ACC112 (cell line): ENCODE results near the gene TDO2.
A peak's percentile ranks its signal among the peaks of the same experiment; 100 is the strongest.

ENCODE experiments used
- H2AFZ ChIP-seq: fragments of 200-600 bp; sonication (generic); one replicate; pipeline ENCODE4 v1.6.0; 2017; ENCODE audit warnings: antibody characterized with exemption, low read length; ENCODE audit not compliant: unreplicated experiment
- H3K27ac ChIP-seq: fragments of 200-600 bp; sonication (generic); 2 replicates; pipeline ENCODE4 v1.5.1; 2014; ENCODE audit warnings: low read depth, mild to moderate bottlenecking, antibody characterized with exemption, low read length, moderate library complexity
- H3K27me3 ChIP-seq: fragments of 200-600 bp; sonication (generic); 2 replicates; pipeline ENCODE4 v1.6.1; 2014; ENCODE audit warnings: mild to moderate bottlenecking, antibody characterized with exemption, low read length, moderate library complexity, mixed read lengths; ENCODE audit not compliant: insufficient read depth
- H3K36me3 ChIP-seq: fragments of 200-600 bp; sonication (generic); 2 replicates; pipeline ENCODE4 v1.6.1; 2016; ENCODE audit warnings: mild to moderate bottlenecking, antibody characterized with exemption, low read length, moderate library complexity, mixed read lengths; ENCODE audit not compliant: insufficient read depth
- H3K4me1 ChIP-seq: fragments of 200-600 bp; sonication (generic); one replicate; pipeline ENCODE4 v1.6.1; 2016; ENCODE audit warnings: low read length, mixed read lengths; ENCODE audit not compliant: insufficient read depth, unreplicated experiment, control insufficient read depth
- H3K4me3 ChIP-seq: fragments of 200-600 bp; sonication (generic); 2 replicates; pipeline ENCODE4 v1.5.1; 2014; ENCODE audit warnings: mild to moderate bottlenecking, low read depth, low read length
- H3K79me2 ChIP-seq: fragments of 200-600 bp; sonication (generic); one replicate; pipeline ENCODE4 v1.6.0; 2016; ENCODE audit warnings: low read length; ENCODE audit not compliant: control insufficient read depth, unreplicated experiment, insufficient read depth

Gene TDO2

DNA sequence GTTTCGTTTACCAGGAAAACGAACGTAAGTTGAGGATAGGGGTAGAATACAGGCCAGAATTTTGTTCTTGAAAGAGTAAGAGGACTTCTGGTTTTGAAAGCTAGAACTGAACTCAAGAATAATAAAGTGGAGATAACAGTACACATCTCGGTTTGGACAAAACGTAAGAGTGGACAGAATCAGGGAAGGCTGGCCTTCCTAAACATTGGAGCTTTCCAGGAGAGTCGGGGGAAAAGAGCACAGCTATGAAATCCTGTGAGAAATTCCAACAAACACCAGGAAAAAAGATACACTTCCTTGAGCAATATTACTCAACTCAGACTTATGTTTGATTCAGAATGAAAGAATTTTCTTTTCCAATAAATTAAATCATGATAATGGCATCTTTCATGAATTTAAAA lies 49.0 kb downstream of the TDO2 start:
- Histone ChIP-seq H3K27me3 (no peaks in the 10 kb centered on the region), H3K79me2 (no peaks in the 10 kb centered on the region), H3K4me1 (peaks cover 4% of the 10 kb centered on the region), H3K4me3 (peak overlapping the region; percentile 79), H3K36me3 (no peaks in the 10 kb centered on the region), H2AFZ (peak overlapping the region; percentile 100), H3K27ac (peak overlapping the region; percentile 86)

DNA sequence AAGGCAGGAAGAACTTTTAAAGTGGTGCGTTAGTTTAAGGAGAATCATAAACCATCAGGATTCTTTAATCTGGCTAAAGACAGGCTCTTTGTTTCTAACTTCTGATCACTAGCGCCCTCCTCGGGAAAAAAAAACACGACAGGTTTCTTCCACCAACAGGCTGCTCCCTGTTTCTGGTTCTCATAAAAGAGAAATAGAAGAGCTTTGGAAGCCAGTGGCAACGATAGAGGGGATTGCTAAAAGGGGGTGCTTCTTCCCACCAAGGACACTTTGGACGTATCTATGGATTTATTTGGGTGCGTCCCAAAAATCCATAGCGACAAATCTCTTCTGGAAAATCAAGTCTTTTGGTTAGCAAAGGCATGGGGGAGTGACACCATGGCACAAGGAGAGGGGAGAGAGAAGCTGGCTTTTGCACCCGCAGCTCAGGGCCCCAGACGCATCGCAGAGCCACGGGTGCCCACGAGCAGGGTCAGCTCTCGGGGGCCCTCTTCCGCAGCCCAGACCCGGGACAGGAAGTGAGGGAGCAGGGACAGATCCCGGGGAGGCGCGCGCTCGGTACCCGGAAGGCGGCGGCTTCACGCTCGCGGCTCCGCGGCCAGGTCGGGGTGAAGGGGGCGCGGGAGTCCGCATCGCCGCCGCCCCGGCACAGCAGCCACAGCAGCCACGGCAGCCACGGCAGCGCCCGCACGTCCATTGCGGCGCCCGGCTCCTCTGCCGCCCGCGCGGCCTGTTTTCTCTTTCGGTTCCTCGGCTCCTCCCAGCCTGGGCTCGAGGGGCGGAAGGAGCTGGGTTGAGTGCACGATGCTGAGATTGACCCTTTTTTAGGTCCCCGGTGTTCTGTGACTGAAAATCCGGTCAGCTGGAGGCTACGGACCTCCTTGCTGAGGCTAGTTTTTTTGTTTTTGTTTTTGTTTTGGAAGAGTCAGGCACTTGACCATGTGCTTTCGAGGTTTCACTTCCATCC lies 49.9 kb downstream of the TDO2 start, which contains the start of gene CTSO:
CTSO (minus strand) TSS at position 716 of the 967 bp plus-strand sequence; CDS start at position 697, 19 bp downstream.
- peaks cover 4% of the 10 kb centered on the region for H3K4me1 ChIP-seq
- H2AFZ ChIP-seq = peak within 1 kb of the TSS; percentile 100
- peak within 1 kb of the TSS; percentile 79 for H3K4me3 ChIP-seq
- H3K36me3 ChIP-seq = no peaks in the 10 kb centered on the region
- H3K27me3 ChIP-seq = no peaks in the 10 kb centered on the region
- H3K27ac ChIP-seq = peak within 1 kb of the TSS; percentile 86
- no peaks in the 10 kb centered on the region for H3K79me2 ChIP-seq

GRCh38 chr4:155954118-155954685 lies 50.7 kb downstream of the TDO2 start:
- H3K36me3 ChIP-seq = no peaks in the 10 kb centered on the region
- no peaks in the 10 kb centered on the region for H3K79me2 ChIP-seq
- peak overlapping the region; percentile 86 for H2AFZ ChIP-seq
- peak overlapping the region; percentile 86 for H3K27ac ChIP-seq
- H3K4me3 ChIP-seq = peak overlapping the region; percentile 79
- H3K27me3 ChIP-seq = no peaks in the 10 kb centered on the region
- H3K4me1 ChIP-seq = peaks cover 4% of the 10 kb centered on the region

- no peaks in the 10 kb centered on the region for H3K27me3 ChIP-seq
- H3K79me2 ChIP-seq = no peaks in the 10 kb centered on the region
- no peak overlapping the region for H3K27ac ChIP-seq
- no peak overlapping the region for H2AFZ ChIP-seq
- H3K36me3 ChIP-seq = no peaks in the 10 kb centered on the region
- peaks cover 4% of the 10 kb centered on the region for H3K4me1 ChIP-seq
- H3K4me3 ChIP-seq = no peak overlapping the region
Measured at GRCh38 chr4:155954939-155955338, 51.4 kb downstream of the TDO2 start.

GRCh38 chr4:155956461-155956860 lies 53.0 kb downstream of the TDO2 start:
- H3K4me3 ChIP-seq = no peak overlapping the region
- peaks cover 4% of the 10 kb centered on the region for H3K4me1 ChIP-seq
- H3K79me2 ChIP-seq = no peaks in the 10 kb centered on the region
- H2AFZ ChIP-seq = no peak overlapping the region
- H3K27me3 ChIP-seq = no peaks in the 10 kb centered on the region
- no peak overlapping the region for H3K27ac ChIP-seq
- H3K36me3 ChIP-seq = no peaks in the 10 kb centered on the region

GRCh38 chr4:155959417-155959816 lies 55.9 kb downstream of the TDO2 start:
- H3K27me3 ChIP-seq = no peaks in the 10 kb centered on the region
- peaks cover 3% of the 10 kb centered on the region for H3K4me1 ChIP-seq
- no peak overlapping the region for H2AFZ ChIP-seq
- H3K36me3 ChIP-seq = no peaks in the 10 kb centered on the region
- H3K27ac ChIP-seq = no peak overlapping the region
- no peaks in the 10 kb centered on the region for H3K79me2 ChIP-seq
- no peak overlapping the region for H3K4me3 ChIP-seq

DNA sequence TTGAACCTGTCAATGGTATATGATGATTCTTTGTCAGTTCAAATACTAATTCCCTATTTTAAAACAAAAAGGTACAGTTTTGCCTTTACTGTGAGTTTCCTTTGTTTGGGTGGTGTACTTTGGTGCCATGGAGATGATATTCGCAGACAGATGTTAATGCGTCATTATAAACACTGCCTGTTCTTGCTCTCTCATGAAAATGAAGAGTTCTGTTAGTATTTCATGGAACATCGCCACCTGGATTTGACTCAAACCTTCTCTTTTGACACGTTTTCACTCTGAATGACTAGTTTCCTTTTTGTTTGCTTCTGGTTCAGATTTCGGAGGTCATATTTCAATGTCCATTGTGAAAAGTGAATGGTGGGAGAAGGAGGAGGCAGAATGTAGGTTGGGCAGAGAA lies 57.0 kb downstream of the TDO2 start:
- H3K36me3 ChIP-seq = no peaks in the 10 kb centered on the region

GRCh38 chr4:155961575-155961974 lies 58.1 kb downstream of the TDO2 start:
- Histone ChIP-seq H2AFZ (no peak overlapping the region), H3K27ac (no peak overlapping the region), H3K4me3 (no peak overlapping the region), H3K36me3 (no peaks in the 10 kb centered on the region), H3K4me1 (peaks cover 3% of the 10 kb centered on the region), H3K27me3 (no peaks in the 10 kb centered on the region), H3K79me2 (no peaks in the 10 kb centered on the region)

More for the DNA sequence above, 57.0 kb downstream of the TDO2 start:
- no peak overlapping the region for H3K27ac ChIP-seq
- no peaks in the 10 kb centered on the region for H3K27me3 ChIP-seq
- H3K4me1 ChIP-seq = peaks cover 3% of the 10 kb centered on the region
- H3K79me2 ChIP-seq = no peaks in the 10 kb centered on the region
- no peak overlapping the region for H3K4me3 ChIP-seq
- peak overlapping the region; percentile 41 for H2AFZ ChIP-seq

- Histone ChIP-seq H3K36me3 (no peaks in the 10 kb centered on the region), H3K27ac (no peak overlapping the region), H3K79me2 (no peaks in the 10 kb centered on the region), H3K4me1 (peaks cover 3% of the 10 kb centered on the region), H3K27me3 (no peaks in the 10 kb centered on the region), H3K4me3 (no peak overlapping the region), H2AFZ (no peak overlapping the region)
Measured at GRCh38 chr4:155962767-155963166, 59.3 kb downstream of the TDO2 start.

DNA sequence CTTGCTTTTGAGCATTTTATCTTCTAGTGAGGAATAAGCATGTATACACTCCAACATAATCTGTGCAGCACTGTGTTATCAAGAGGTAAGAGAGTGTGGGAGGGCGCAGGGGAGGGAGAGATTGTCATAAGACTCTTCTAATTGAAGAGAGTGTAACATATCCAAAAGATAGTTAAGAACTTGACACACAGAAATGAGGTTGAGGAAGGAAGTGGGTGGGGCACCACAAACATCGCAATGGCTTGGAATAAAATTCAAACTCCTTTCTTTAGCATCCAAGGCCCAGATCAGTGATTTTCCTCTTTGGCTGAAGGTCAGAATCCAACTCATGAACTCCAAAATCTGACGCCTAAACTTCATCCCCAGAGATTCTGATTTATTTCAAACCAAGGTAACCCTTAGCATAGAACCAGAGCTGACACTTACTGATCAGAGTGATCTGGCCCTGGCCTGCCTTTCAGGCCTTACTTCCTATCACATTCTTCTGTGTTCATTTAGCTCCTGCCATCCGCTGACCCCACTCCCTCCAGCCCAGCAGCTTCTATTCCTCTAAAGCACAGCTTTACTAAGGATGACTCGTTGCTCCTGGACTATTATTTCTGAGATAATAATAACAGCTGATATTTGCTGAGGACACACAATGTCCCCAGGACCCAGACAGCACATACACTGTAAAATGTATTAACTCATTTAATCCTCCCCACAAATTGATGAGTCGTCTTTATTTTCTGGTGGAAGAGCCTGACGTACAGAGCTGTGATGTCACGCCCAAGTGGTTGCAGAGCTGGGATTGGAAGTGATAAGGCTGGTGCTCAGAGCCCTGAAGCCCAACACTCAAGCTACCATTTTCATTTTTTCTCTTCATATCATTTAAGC lies 60.8 kb downstream of the TDO2 start:
- no peaks in the 10 kb centered on the region for H3K27me3 ChIP-seq
- peak overlapping the region; percentile 64 for H2AFZ ChIP-seq
- H3K79me2 ChIP-seq = no peaks in the 10 kb centered on the region
- no peak overlapping the region for H3K27ac ChIP-seq
- peaks cover 3% of the 10 kb centered on the region for H3K4me1 ChIP-seq
- H3K36me3 ChIP-seq = no peaks in the 10 kb centered on the region
- no peak overlapping the region for H3K4me3 ChIP-seq
